HPDE6-E6E7 (cell line): ENCODE data around the gene TMEM139.
"Not testable (repeated sequence)": the region's sequence is repeated elsewhere in the genome, so short reads cannot be mapped to it uniquely, and the experiment has no call there.

Experiments used
- DNase-seq: peaks from one replicate; pipeline ENCODE4 v3.0.0; 2011; ENCODE audit warnings: missing footprints; ENCODE audit errors: extremely low spot score

Gene TMEM139

GRCh38 chr7:143289421-143289820, 4.7 kb downstream of the TMEM139 start:
- DNase-seq = no peak

- not testable (repeated sequence) for DNase-seq
These were observed 5.1 kb downstream of the TMEM139 start for GRCh38 chr7:143289888-143290287.

GRCh38 chr7:143290293-143290692, 5.5 kb downstream of the TMEM139 start:
- DNase-seq = no peak

- no peak for DNase-seq
These were observed 8.1 kb downstream of the TMEM139 start for GRCh38 chr7:143292876-143293275.

- no peak for DNase-seq
These were observed 11.1 kb downstream of the TMEM139 start for GRCh38 chr7:143295870-143296269.

- no peak for DNase-seq
These were observed 11.9 kb downstream of the TMEM139 start for GRCh38 chr7:143296686-143297085.

- no peak for DNase-seq
These were observed 14.6 kb downstream of the TMEM139 start for GRCh38 chr7:143299346-143299745.

GRCh38 chr7:143299840-143300239, 15.1 kb downstream of the TMEM139 start:
- DNase-seq = no peak

GRCh38 chr7:143300959-143301935, 16.5 kb downstream of the TMEM139 start:
- no peak for DNase-seq

GRCh38 chr7:143303733-143304132, 19.0 kb downstream of the TMEM139 start:
- DNase-seq = no peak

- no peak for DNase-seq
These were observed 20.2 kb downstream of the TMEM139 start for GRCh38 chr7:143304938-143305337.

- DNase-seq = peak; percentile 26
These were observed 20.8 kb downstream of the TMEM139 start for GRCh38 chr7:143305423-143306070.

- DNase-seq = no peak
These were observed 23.9 kb downstream of the TMEM139 start for GRCh38 chr7:143308632-143309031.

- DNase-seq = no peak
These were observed 29.4 kb downstream of the TMEM139 start for GRCh38 chr7:143314127-143314526.

- DNase-seq = no peak
These were observed 31.0 kb downstream of the TMEM139 start, which contains the start of gene CLCN1 for GRCh38 chr7:143315776-143316175. TSS of gene CLCN1 (plus strand) at chr7:143316111. CDS start at chr7:143316213, 102 bp downstream.

- no peak for DNase-seq
These were observed 31.7 kb downstream of the TMEM139 start for GRCh38 chr7:143316492-143316891.

- peak; percentile 83 for DNase-seq
These were observed 33.9 kb downstream of the TMEM139 start for GRCh38 chr7:143318661-143319060.

- no peak for DNase-seq
These were observed 35.9 kb downstream of the TMEM139 start for GRCh38 chr7:143320620-143321019.

GRCh38 chr7:143321242-143321641, 36.5 kb downstream of the TMEM139 start:
- DNase-seq = no peak

- no peak for DNase-seq
These were observed 37.0 kb downstream of the TMEM139 start for GRCh38 chr7:143321734-143322133.

- no peak for DNase-seq
These were observed 38.2 kb downstream of the TMEM139 start for GRCh38 chr7:143322760-143323633.

GRCh38 chr7:143323653-143324052, 38.9 kb downstream of the TMEM139 start:
- DNase-seq = no peak
